Loucy (cell line): ENCODE measurements around the gene PLCG1.

ENCODE experiments used
- H2AFZ ChIP-seq: fragments of 200-600 bp; sonication (generic); 2 replicates; pipeline ENCODE4 v1.6.0; 2016; ENCODE audit warnings: antibody characterized with exemption, mild to moderate bottlenecking, low read length, moderate library complexity
- H3F3A ChIP-seq: fragments of 200-600 bp; 2 replicates; pipeline ENCODE4 v1.6.0; 2016; ENCODE audit warnings: antibody characterized with exemption, low read depth, mild to moderate bottlenecking
- H3K27me3 ChIP-seq: fragments of 200-600 bp; sonication (generic); 2 replicates; pipeline ENCODE4 v1.6.1; 2014; ENCODE audit warnings: low read length, mild to moderate bottlenecking; ENCODE audit not compliant: insufficient read depth, poor library complexity, severe bottlenecking
- H3K36me3 ChIP-seq: fragments of 200-600 bp; sonication (generic); 2 replicates; pipeline ENCODE4 v1.6.1; 2016; ENCODE audit warnings: low read length; ENCODE audit not compliant: insufficient read depth
- H3K4me1 ChIP-seq: fragments of 200-600 bp; sonication (generic); 2 replicates; pipeline ENCODE4 v1.5.1; 2014; ENCODE audit warnings: low read length, mild to moderate bottlenecking; ENCODE audit not compliant: insufficient read depth, poor library complexity, severe bottlenecking
- H3K4me2 ChIP-seq: fragments of 200-600 bp; sonication (generic); 2 replicates; pipeline ENCODE4 v1.6.0; 2014; ENCODE audit warnings: antibody characterized with exemption, low read length, low read depth, mild to moderate bottlenecking; ENCODE audit not compliant: poor library complexity, severe bottlenecking
- H3K4me3 ChIP-seq: fragments of 200-600 bp; sonication (generic); 2 replicates; pipeline ENCODE4 v1.5.1; 2014; ENCODE audit warnings: low read length, mild to moderate bottlenecking, mixed read lengths; ENCODE audit not compliant: poor library complexity, severe bottlenecking
- H3K79me2 ChIP-seq: fragments of 200-600 bp; sonication (generic); 2 replicates; pipeline ENCODE4 v1.6.1; 2014; ENCODE audit warnings: low read length; ENCODE audit not compliant: insufficient read depth
- H3K9ac ChIP-seq: fragments of 200-600 bp; sonication (generic); 2 replicates; pipeline ENCODE4 v1.6.0; 2014; ENCODE audit warnings: mild to moderate bottlenecking, low read depth, low read length, moderate library complexity; ENCODE audit not compliant: poor library complexity, severe bottlenecking
- H3K9me2 ChIP-seq: fragments of 200-600 bp; sonication (generic); replicated peaks from 2 replicates; pipeline ENCODE4 v1.6.1; 2016; ENCODE audit warnings: low read depth, low read length, mixed read lengths
- H3K9me3 ChIP-seq: fragments of 200-600 bp; sonication (generic); 2 replicates; pipeline ENCODE4 v1.6.1; 2014; ENCODE audit warnings: mild to moderate bottlenecking, antibody characterized with exemption, low read length, low read depth; ENCODE audit not compliant: insufficient read depth
- H4K20me1 ChIP-seq: fragments of 200-600 bp; sonication (generic); 2 replicates; pipeline ENCODE4 v1.6.0; 2014; ENCODE audit warnings: antibody characterized with exemption, low read length, mild to moderate bottlenecking; ENCODE audit not compliant: insufficient read depth, poor library complexity, severe bottlenecking
- EZH2phosphoT487 ChIP-seq: fragments of 200-600 bp; IDR thresholded peaks from 2 replicates; pipeline ENCODE4 v1.6.1; 2018; ENCODE audit warnings: antibody characterized with exemption, mild to moderate bottlenecking, moderate library complexity, borderline replicate concordance
- TF ChIP-seq, protein P1 (sequence below): fragments of 200-600 bp; sonication (generic); conservative IDR thresholded peaks from 2 replicates; pipeline ENCODE4 v1.5.1; 2014; ENCODE audit warnings: mild to moderate bottlenecking, antibody characterized with exemption, low read length

The PLCG1 gene

DNA sequence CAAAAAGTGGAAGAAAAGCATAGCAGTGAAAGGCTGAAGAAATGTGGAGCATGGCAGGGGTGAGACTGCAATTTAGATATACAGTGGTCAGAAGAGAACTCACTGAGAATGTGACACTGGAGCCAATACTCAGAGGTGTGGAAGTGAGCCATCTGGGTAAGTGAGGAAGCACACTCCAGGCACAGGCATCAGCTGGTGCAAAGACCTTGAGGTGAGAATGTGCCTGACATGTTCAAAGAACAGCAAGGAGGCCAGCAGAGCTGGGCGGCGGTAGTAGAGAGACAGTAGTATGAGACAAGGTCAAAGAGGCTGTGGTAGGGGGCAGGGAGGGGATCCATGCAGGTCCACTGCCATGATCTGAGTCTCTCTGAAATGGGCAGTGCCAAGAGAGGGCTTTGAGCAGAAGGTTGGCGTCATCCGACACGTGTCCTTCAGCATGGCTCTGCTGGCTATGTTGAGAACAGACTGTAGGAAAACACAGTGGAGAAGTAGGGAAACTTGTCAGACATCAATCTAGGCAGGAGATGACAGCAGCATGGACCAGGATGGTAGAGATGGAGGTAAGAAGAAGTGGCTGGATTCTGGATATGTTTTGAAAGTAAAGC lies 84.4 kb downstream of the PLCG1 start:
- Histone ChIP-seq H3K36me3 (no peaks in the 10 kb centered on the region), H2AFZ (no peak overlapping the region), H3K27me3 (no peaks in the 10 kb centered on the region), H3K9me2 (no peaks in the 10 kb centered on the region), H3K79me2 (no peaks in the 10 kb centered on the region), H3K4me3 (no peak overlapping the region), H3K4me1 (peaks cover 26% of the 10 kb centered on the region), H3K9me3 (no peaks in the 10 kb centered on the region), H3F3A (0 out of 2 replicates have a peak, but pooled peaks cover 1% of the 10 kb centered on the region), H3K4me2 (no peak overlapping the region), H3K9ac (no peak overlapping the region), H4K20me1 (no peaks in the 10 kb centered on the region)
- no peak for TF ChIP-seq EZH2phosphoT487
- TF ChIP-seq, protein P1, sequence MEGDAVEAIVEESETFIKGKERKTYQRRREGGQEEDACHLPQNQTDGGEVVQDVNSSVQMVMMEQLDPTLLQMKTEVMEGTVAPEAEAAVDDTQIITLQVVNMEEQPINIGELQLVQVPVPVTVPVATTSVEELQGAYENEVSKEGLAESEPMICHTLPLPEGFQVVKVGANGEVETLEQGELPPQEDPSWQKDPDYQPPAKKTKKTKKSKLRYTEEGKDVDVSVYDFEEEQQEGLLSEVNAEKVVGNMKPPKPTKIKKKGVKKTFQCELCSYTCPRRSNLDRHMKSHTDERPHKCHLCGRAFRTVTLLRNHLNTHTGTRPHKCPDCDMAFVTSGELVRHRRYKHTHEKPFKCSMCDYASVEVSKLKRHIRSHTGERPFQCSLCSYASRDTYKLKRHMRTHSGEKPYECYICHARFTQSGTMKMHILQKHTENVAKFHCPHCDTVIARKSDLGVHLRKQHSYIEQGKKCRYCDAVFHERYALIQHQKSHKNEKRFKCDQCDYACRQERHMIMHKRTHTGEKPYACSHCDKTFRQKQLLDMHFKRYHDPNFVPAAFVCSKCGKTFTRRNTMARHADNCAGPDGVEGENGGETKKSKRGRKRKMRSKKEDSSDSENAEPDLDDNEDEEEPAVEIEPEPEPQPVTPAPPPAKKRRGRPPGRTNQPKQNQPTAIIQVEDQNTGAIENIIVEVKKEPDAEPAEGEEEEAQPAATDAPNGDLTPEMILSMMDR, result no peak

DNA sequence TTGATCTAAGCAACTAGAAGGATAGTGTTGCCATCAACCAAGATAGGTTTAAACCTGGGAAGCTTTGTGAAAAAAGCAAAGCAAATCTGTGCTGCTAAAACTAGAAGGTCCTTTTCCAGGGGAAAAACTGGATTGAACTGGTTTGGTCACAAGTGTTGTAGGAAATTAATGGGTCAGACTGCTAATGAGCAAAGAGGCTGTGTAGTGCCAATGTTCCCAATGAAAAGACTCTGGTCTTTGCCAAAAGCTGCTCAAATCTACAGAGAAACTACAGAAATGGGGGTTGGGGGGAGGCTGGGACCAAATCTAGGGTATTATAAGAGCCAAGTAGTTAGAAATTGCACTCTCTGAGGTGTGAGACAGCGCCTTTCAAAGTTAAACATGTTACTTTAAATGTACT lies 85.0 kb downstream of the PLCG1 start:
- H2AFZ ChIP-seq, result no peak overlapping the region
- peaks cover 29% of the 10 kb centered on the region for H3K4me1 ChIP-seq
- H3K9me3 ChIP-seq, result no peaks in the 10 kb centered on the region

DNA sequence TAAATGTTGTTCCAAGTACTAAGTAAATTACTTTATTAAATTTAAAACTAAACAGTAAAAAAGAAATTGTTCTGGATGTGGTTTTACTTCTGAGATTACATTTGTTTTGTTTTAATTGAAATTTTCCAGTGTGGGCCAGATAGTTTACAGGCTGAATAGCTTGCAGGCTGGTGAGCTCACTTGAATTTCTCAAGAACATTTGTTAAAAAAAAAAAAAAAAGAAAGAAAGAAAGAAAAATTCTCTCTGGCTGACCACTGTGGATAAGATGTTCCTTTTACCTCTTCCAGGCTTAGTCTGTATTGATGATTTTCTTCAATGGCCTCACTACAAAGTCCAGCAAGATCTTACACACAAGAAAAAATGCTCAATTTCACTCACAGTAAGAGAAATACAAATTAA lies 85.4 kb downstream of the PLCG1 start:
- Histone ChIP-seq H4K20me1 (no peaks in the 10 kb centered on the region), H3K4me2 (no peak overlapping the region), H3K9me3 (no peaks in the 10 kb centered on the region), H3F3A (no peaks in the 10 kb centered on the region), H3K4me3 (no peak overlapping the region), H3K79me2 (no peaks in the 10 kb centered on the region), H3K9me2 (no peaks in the 10 kb centered on the region), H2AFZ (no peak overlapping the region), H3K9ac (no peak overlapping the region), H3K4me1 (peaks cover 33% of the 10 kb centered on the region), H3K36me3 (no peaks in the 10 kb centered on the region), H3K27me3 (no peaks in the 10 kb centered on the region)
- TF ChIP-seq, protein P1, result no peak
- TF ChIP-seq EZH2phosphoT487, result no peak

More for the DNA sequence above, 85.0 kb downstream of the PLCG1 start:
- Histone ChIP-seq H3K9me2 (no peaks in the 10 kb centered on the region), H3K36me3 (no peaks in the 10 kb centered on the region), H4K20me1 (no peaks in the 10 kb centered on the region), H3K4me2 (no peak overlapping the region), H3F3A (no peaks in the 10 kb centered on the region), H3K79me2 (no peaks in the 10 kb centered on the region), H3K9ac (no peak overlapping the region), H3K4me3 (no peak overlapping the region), H3K27me3 (no peaks in the 10 kb centered on the region)
- TF ChIP-seq, protein P1, result no peak
- no peak for TF ChIP-seq EZH2phosphoT487
